DOHH2 (cell line): Measurements from ENCODE around the gene PDE10A.

ENCODE experiments used
- H3F3A ChIP-seq: fragments of 200-600 bp; sonication (generic), shearing (Covaris generic); 2 replicates; pipeline ENCODE4 v1.6.0; 2016; ENCODE audit warnings: antibody characterized with exemption, mild to moderate bottlenecking; ENCODE audit not compliant: control insufficient read depth, insufficient read depth
- H3K27ac ChIP-seq: fragments of 200-600 bp; sonication (generic); 2 replicates; pipeline ENCODE4 v1.5.1; 2014; ENCODE audit warnings: low read depth, mild to moderate bottlenecking, low read length, moderate library complexity
- H3K27me3 ChIP-seq: fragments of 200-600 bp; sonication (generic); 2 replicates; pipeline ENCODE4 v1.6.1; 2014; ENCODE audit warnings: mild to moderate bottlenecking, low read length, mixed read lengths; ENCODE audit not compliant: control insufficient read depth
- H3K36me3 ChIP-seq: fragments of 200-600 bp; sonication (generic); 2 replicates; pipeline ENCODE4 v1.6.1; 2014; ENCODE audit warnings: mild to moderate bottlenecking, low read length, moderate library complexity, mixed read lengths; ENCODE audit not compliant: control insufficient read depth
- H3K4me1 ChIP-seq: fragments of 200-600 bp; sonication (generic); 2 replicates; pipeline ENCODE4 v1.6.1; 2014; ENCODE audit warnings: mild to moderate bottlenecking, low read length, mixed read lengths; ENCODE audit not compliant: control insufficient read depth
- H3K4me2 ChIP-seq: fragments of 200-600 bp; sonication (generic); 2 replicates; pipeline ENCODE4 v1.6.0; 2014; ENCODE audit warnings: mild to moderate bottlenecking, low read length, moderate library complexity
- H3K4me3 ChIP-seq: fragments of 200-600 bp; sonication (generic); 2 replicates; pipeline ENCODE4 v1.5.1; 2014; ENCODE audit warnings: mild to moderate bottlenecking, low read length, mixed read lengths
- H3K79me2 ChIP-seq: fragments of 200-600 bp; sonication (generic); 2 replicates; pipeline ENCODE4 v1.6.1; 2014; ENCODE audit warnings: mild to moderate bottlenecking, low read length, mixed read lengths; ENCODE audit not compliant: control insufficient read depth
- H3K9me2 ChIP-seq: fragments of 200-600 bp; sonication (generic); replicated peaks from 2 replicates; pipeline ENCODE4 v1.6.1; 2014; ENCODE audit warnings: mild to moderate bottlenecking, low read length, mixed read lengths; ENCODE audit not compliant: control insufficient read depth
- H3K9me3 ChIP-seq: fragments of 200-600 bp; sonication (generic); 2 replicates; pipeline ENCODE4 v1.6.1; 2014; ENCODE audit warnings: antibody characterized with exemption, low read length, mixed read lengths; ENCODE audit not compliant: control insufficient read depth, insufficient read depth
- H4K20me1 ChIP-seq: fragments of 200-600 bp; sonication (generic); 2 replicates; pipeline ENCODE4 v1.6.0; 2014; ENCODE audit warnings: low read depth, mild to moderate bottlenecking, antibody characterized with exemption, low read length, moderate library complexity; ENCODE audit not compliant: control insufficient read depth, insufficient read depth
- CTCF ChIP-seq: fragments of 200-600 bp; sonication (generic); IDR thresholded peaks from one replicate; pipeline ENCODE4 v1.5.1; 2014; ENCODE audit warnings: antibody characterized with exemption, mild to moderate bottlenecking, low read depth, low read length; ENCODE audit not compliant: poor library complexity, severe bottlenecking
- EZH2phosphoT487 ChIP-seq: fragments of 200-600 bp; sonication (generic); IDR thresholded peaks from 2 replicates; pipeline ENCODE4 v1.6.1; 2017; ENCODE audit warnings: borderline replicate concordance, mild to moderate bottlenecking, antibody characterized with exemption, low read length, moderate library complexity, mixed read lengths

The PDE10A gene

GRCh38 chr6:165701564-165702354 lies 38.7 kb upstream of the PDE10A start:
- Histone ChIP-seq H3K9me2 (no peaks in the 10 kb centered on the region), H3K27me3 (no peaks in the 10 kb centered on the region), H3K27ac (no peak overlapping the region), H3K4me2 (no peak overlapping the region), H3K4me3 (no peak overlapping the region), H3K9me3 (no peaks in the 10 kb centered on the region), H3K4me1 (no peaks in the 10 kb centered on the region), H3K36me3 (no peaks in the 10 kb centered on the region), H3K79me2 (no peaks in the 10 kb centered on the region), H4K20me1 (no peaks in the 10 kb centered on the region), H3F3A (no peaks in the 10 kb centered on the region)
- TF ChIP-seq CTCF = no peak
- TF ChIP-seq EZH2phosphoT487 = no peak

- TF ChIP-seq EZH2phosphoT487 = no peak
- TF ChIP-seq CTCF = no peak
- Histone ChIP-seq H4K20me1 (no peaks in the 10 kb centered on the region), H3K79me2 (no peaks in the 10 kb centered on the region), H3K9me3 (no peaks in the 10 kb centered on the region), H3K27ac (no peak overlapping the region), H3K4me1 (no peaks in the 10 kb centered on the region), H3K4me3 (no peak overlapping the region), H3K36me3 (no peaks in the 10 kb centered on the region), H3F3A (no peaks in the 10 kb centered on the region), H3K4me2 (no peak overlapping the region), H3K9me2 (no peaks in the 10 kb centered on the region), H3K27me3 (no peaks in the 10 kb centered on the region)
Observed at GRCh38 chr6:165701005-165701404, 38.0 kb upstream of the PDE10A start.

GRCh38 chr6:165698868-165699267 lies 35.8 kb upstream of the PDE10A start:
- no peak overlapping the region for H3K4me3 ChIP-seq
- H3K9me3 ChIP-seq = no peaks in the 10 kb centered on the region
- TF ChIP-seq CTCF = no peak
- no peak for TF ChIP-seq EZH2phosphoT487
- no peaks in the 10 kb centered on the region for H3K4me1 ChIP-seq
- no peaks in the 10 kb centered on the region for H3K79me2 ChIP-seq
- no peaks in the 10 kb centered on the region for H3F3A ChIP-seq
- H3K4me2 ChIP-seq = no peak overlapping the region
- no peaks in the 10 kb centered on the region for H4K20me1 ChIP-seq
- H3K27ac ChIP-seq = no peak overlapping the region
- H3K36me3 ChIP-seq = no peaks in the 10 kb centered on the region
- H3K27me3 ChIP-seq = no peaks in the 10 kb centered on the region
- H3K9me2 ChIP-seq = no peaks in the 10 kb centered on the region
